ENCODE results near the gene TMEM225B.

Gene TMEM225B

DNA sequence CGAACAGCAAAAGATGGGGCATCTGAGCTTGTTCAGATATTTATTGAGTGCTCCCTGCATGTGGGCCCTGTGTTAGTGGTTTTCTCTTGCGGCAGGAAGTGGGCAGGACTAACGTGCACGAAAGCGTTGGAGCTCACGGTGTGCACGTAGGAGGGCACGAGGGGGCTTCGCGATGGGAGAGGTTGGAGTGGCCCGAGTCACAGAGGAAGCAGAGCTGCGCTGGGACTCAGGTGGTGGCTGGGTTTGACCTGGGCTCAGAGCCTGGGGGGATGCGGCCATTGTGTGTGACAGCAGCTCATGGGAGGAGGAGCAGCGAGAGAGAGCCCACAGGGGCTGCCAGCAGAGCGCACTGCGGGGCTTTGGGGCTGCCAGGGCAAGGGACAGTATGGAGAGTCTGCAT is 26.4 kb downstream of the TMEM225B start:
- Histone ChIP-seq H4K91ac (ENCODE audit: low read depth, low read length) (no peak overlapping the region), H3K14ac (ENCODE audit: low read length) (no peak overlapping the region), H3K23ac (ENCODE audit: low read length) (no peak overlapping the region), H3K4me2 (ENCODE audit: low read length) (no peak overlapping the region), H3K79me1 (ENCODE audit: low read length) (peaks cover 7% of the 10 kb centered on the region), H3K79me2 (ENCODE audit: control insufficient read depth, insufficient read depth, low read length, poor library complexity) (peaks cover 5% of the 10 kb centered on the region), H2AFZ (ENCODE audit: insufficient read depth, low read length, poor library complexity) (no peak overlapping the region), H2BK12ac (ENCODE audit: low read length) (no peak overlapping the region), H3K9ac (ENCODE audit: low read length) (no peak overlapping the region), H3K9me3 (ENCODE audit: insufficient read depth, low read depth, low read length) (peaks cover 5% of the 10 kb centered on the region), H4K12ac (ENCODE audit: low read depth, low read length) (no peak overlapping the region), H3K4me1 (ENCODE audit: control insufficient read depth in 1 of 2, insufficient read depth in 2 of 2, low read length in 2 of 2) (peaks cover 17% of the 10 kb centered on the region in 2 experiments), H3K4me3 (ENCODE audit: low read depth, low read length) (peak overlapping the region; percentile 4), H2BK120ac (ENCODE audit: insufficient read depth, low read length, poor library complexity) (no peak overlapping the region), H2AK5ac (ENCODE audit: low read length) (no peak overlapping the region), H3K18ac (ENCODE audit: low read length) (peak overlapping the region; percentile 10), H4K8ac (ENCODE audit: low read depth, low read length) (no peak overlapping the region), H2BK5ac (ENCODE audit: low read depth, low read length, poor library complexity) (no peak overlapping the region), H3K27ac (ENCODE audit: low read depth, low read length) (no peak overlapping the region), H3K4ac (ENCODE audit: low read depth, low read length) (no peak overlapping the region), H3K36me3 (ENCODE audit: control insufficient read depth in 1 of 2, insufficient read depth in 2 of 2, low read length in 2 of 2) (peaks cover 67 to 82% of the 10 kb centered on the region in 2 experiments), H3K27me3 (ENCODE audit: insufficient read depth, low read length) (no peaks in the 10 kb centered on the region)
- no CpG with 5 or more reads among the region's 16 CpGs for WGBS (ENCODE audit: extremely low coverage, insufficient coverage, insufficient read length)
- DNase-seq: no peak

DNA sequence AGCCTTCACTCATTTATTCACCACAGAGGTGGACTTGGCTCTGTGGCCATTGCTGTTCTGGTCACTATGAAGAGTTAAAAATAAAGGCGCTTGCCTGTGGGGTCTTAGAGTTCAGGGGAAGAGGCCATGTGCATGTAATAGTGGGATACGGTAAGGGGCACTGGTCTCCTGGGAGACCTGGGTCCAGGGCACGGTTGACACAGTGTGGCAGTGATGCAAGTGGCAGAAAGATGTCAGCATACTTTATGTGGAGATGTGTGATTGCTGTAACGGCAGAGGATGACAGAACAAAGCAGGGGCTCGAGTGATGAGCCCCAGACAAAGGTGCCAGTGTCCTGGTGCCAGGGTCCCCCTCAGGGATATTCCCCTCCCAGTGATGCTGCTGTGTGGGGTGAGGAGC is 27.3 kb downstream of the TMEM225B start:
- H3K4ac ChIP-seq (ENCODE audit: low read depth, low read length): no peak overlapping the region
- no peak overlapping the region for H3K14ac ChIP-seq (ENCODE audit: low read length)
- no peak overlapping the region for H3K18ac ChIP-seq (ENCODE audit: low read length)
- no peaks in the 10 kb centered on the region for H3K79me1 ChIP-seq (ENCODE audit: low read length)
- no peak overlapping the region for H3K4me2 ChIP-seq (ENCODE audit: low read length)
- no peak overlapping the region for H4K91ac ChIP-seq (ENCODE audit: low read depth, low read length)
- no peak overlapping the region for H3K9ac ChIP-seq (ENCODE audit: low read length)
- H3K23ac ChIP-seq (ENCODE audit: low read length): no peak overlapping the region
- H3K4me3 ChIP-seq (ENCODE audit: low read depth, low read length): no peak overlapping the region
- no peak overlapping the region for H3K27ac ChIP-seq (ENCODE audit: low read depth, low read length)
- no peaks in the 10 kb centered on the region for H3K27me3 ChIP-seq (ENCODE audit: insufficient read depth, low read length)
- H4K8ac ChIP-seq (ENCODE audit: low read depth, low read length): no peak overlapping the region
- no CpG with 5 or more reads among the region's 5 CpGs for WGBS (ENCODE audit: extremely low coverage, insufficient coverage, insufficient read length)
- H3K36me3 ChIP-seq (ENCODE audit: control insufficient read depth in 1 of 2, insufficient read depth in 2 of 2, low read length in 2 of 2): peaks cover 67 to 82% of the 10 kb centered on the region in 2 experiments
- no peak overlapping the region for H2BK12ac ChIP-seq (ENCODE audit: low read length)
- DNase-seq: no peak
- no peak overlapping the region for H2BK5ac ChIP-seq (ENCODE audit: low read depth, low read length, poor library complexity)
- H3K9me3 ChIP-seq (ENCODE audit: insufficient read depth, low read depth, low read length): peaks cover 6% of the 10 kb centered on the region
- no peak overlapping the region for H2AFZ ChIP-seq (ENCODE audit: insufficient read depth, low read length, poor library complexity)
- no peak overlapping the region for H4K12ac ChIP-seq (ENCODE audit: low read depth, low read length)
- no peaks in the 10 kb centered on the region for H3K79me2 ChIP-seq (ENCODE audit: control insufficient read depth, insufficient read depth, low read length, poor library complexity)
- peaks cover 9% of the 10 kb centered on the region in 2 experiments for H3K4me1 ChIP-seq (ENCODE audit: control insufficient read depth in 1 of 2, insufficient read depth in 2 of 2, low read length in 2 of 2)
- H2AK5ac ChIP-seq (ENCODE audit: low read length): no peak overlapping the region
- no peak overlapping the region for H2BK120ac ChIP-seq (ENCODE audit: insufficient read depth, low read length, poor library complexity)

DNA sequence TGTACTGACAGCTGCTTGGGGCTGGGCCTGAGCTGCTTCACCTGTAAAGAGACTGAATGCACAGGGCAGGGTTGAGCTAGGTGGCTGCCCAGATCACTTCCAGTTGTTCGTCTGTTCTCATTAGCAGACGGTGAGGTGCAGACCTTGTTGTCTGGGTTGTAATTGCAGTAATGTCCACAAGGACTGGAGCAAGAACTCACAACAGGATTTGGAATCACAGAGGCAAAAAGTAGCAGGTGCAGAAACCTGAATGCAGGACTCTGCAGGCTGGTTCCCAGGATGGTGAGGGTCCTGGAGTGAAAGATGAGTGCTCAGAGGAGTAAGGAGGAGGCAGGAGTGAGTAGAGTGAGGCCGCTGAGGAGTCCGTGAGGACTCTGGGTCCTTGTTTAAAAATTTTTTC is 27.9 kb downstream of the TMEM225B start:
- H3K27ac ChIP-seq (ENCODE audit: low read depth, low read length): no peak overlapping the region
- peaks cover 8% of the 10 kb centered on the region in 2 experiments for H3K4me1 ChIP-seq (ENCODE audit: control insufficient read depth in 1 of 2, insufficient read depth in 2 of 2, low read length in 2 of 2)
- no peak overlapping the region for H2AK5ac ChIP-seq (ENCODE audit: low read length)
- no peaks in the 10 kb centered on the region for H3K79me2 ChIP-seq (ENCODE audit: control insufficient read depth, insufficient read depth, low read length, poor library complexity)
- H2BK120ac ChIP-seq (ENCODE audit: insufficient read depth, low read length, poor library complexity): no peak overlapping the region
- H3K18ac ChIP-seq (ENCODE audit: low read length): no peak overlapping the region
- H4K91ac ChIP-seq (ENCODE audit: low read depth, low read length): no peak overlapping the region
- H4K8ac ChIP-seq (ENCODE audit: low read depth, low read length): no peak overlapping the region
- no peak overlapping the region for H3K4me2 ChIP-seq (ENCODE audit: low read length)
- H3K14ac ChIP-seq (ENCODE audit: low read length): no peak overlapping the region
- no peaks in the 10 kb centered on the region for H3K79me1 ChIP-seq (ENCODE audit: low read length)
- H2BK5ac ChIP-seq (ENCODE audit: low read depth, low read length, poor library complexity): no peak overlapping the region
- no peaks in the 10 kb centered on the region for H3K27me3 ChIP-seq (ENCODE audit: insufficient read depth, low read length)
- no peak overlapping the region for H2AFZ ChIP-seq (ENCODE audit: insufficient read depth, low read length, poor library complexity)
- peaks cover 67 to 80% of the 10 kb centered on the region in 2 experiments for H3K36me3 ChIP-seq (ENCODE audit: control insufficient read depth in 1 of 2, insufficient read depth in 2 of 2, low read length in 2 of 2)
- peaks cover 7% of the 10 kb centered on the region for H3K9me3 ChIP-seq (ENCODE audit: insufficient read depth, low read depth, low read length)
- H3K9ac ChIP-seq (ENCODE audit: low read length): no peak overlapping the region
- no peak overlapping the region for H3K23ac ChIP-seq (ENCODE audit: low read length)
- H3K4ac ChIP-seq (ENCODE audit: low read depth, low read length): no peak overlapping the region
- no peak overlapping the region for H2BK12ac ChIP-seq (ENCODE audit: low read length)
- H4K12ac ChIP-seq (ENCODE audit: low read depth, low read length): no peak overlapping the region
- DNase-seq: no peak
- H3K4me3 ChIP-seq (ENCODE audit: low read depth, low read length): no peak overlapping the region
- no CpG with 5 or more reads among the region's 4 CpGs for WGBS (ENCODE audit: extremely low coverage, insufficient coverage, insufficient read length)

DNA sequence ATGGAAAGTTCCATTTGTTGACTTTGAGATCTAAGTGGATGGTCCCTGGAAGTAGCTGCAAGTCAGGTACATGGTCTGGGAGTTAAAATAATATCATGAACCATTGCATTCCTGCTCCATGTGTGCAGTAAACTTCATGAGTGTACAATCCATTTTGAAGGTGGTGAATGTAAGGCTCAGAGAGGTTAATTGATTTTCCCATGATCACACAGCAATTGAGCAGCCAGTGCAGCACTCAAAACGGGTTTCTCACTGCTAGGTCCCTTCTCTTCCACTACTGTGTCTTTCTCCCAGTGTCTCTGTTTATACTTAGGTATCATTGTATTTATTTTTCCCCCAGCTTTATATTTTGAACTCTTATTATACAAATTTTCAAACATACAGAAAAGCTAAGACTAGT is 28.6 kb downstream of the TMEM225B start:
- Histone ChIP-seq H3K27me3 (ENCODE audit: insufficient read depth, low read length) (no peaks in the 10 kb centered on the region), H2BK12ac (ENCODE audit: low read length) (no peak overlapping the region), H3K9ac (ENCODE audit: low read length) (no peak overlapping the region), H4K91ac (ENCODE audit: low read depth, low read length) (no peak overlapping the region), H3K4ac (ENCODE audit: low read depth, low read length) (no peak overlapping the region), H3K9me3 (ENCODE audit: insufficient read depth, low read depth, low read length) (peaks cover 7% of the 10 kb centered on the region), H3K23ac (ENCODE audit: low read length) (no peak overlapping the region), H3K4me3 (ENCODE audit: low read depth, low read length) (no peak overlapping the region), H3K27ac (ENCODE audit: low read depth, low read length) (no peak overlapping the region), H2AK5ac (ENCODE audit: low read length) (no peak overlapping the region), H2AFZ (ENCODE audit: insufficient read depth, low read length, poor library complexity) (no peak overlapping the region), H4K12ac (ENCODE audit: low read depth, low read length) (no peak overlapping the region), H3K14ac (ENCODE audit: low read length) (no peak overlapping the region), H3K79me2 (ENCODE audit: control insufficient read depth, insufficient read depth, low read length, poor library complexity) (no peaks in the 10 kb centered on the region), H2BK5ac (ENCODE audit: low read depth, low read length, poor library complexity) (no peak overlapping the region), H3K79me1 (ENCODE audit: low read length) (no peaks in the 10 kb centered on the region), H4K8ac (ENCODE audit: low read depth, low read length) (no peak overlapping the region), H3K4me2 (ENCODE audit: low read length) (no peak overlapping the region), H3K36me3 (ENCODE audit: control insufficient read depth in 1 of 2, insufficient read depth in 2 of 2, low read length in 2 of 2) (peaks cover 64 to 79% of the 10 kb centered on the region in 2 experiments), H2BK120ac (ENCODE audit: insufficient read depth, low read length, poor library complexity) (no peak overlapping the region), H3K18ac (ENCODE audit: low read length) (no peak overlapping the region), H3K4me1 (ENCODE audit: control insufficient read depth in 1 of 2, insufficient read depth in 2 of 2, low read length in 2 of 2) (peaks cover 3 to 4% of the 10 kb centered on the region in 2 experiments)
- DNase-seq: no peak
- WGBS (ENCODE audit: extremely low coverage, insufficient coverage, insufficient read length): no CpG with 5 or more reads among the region's 1 CpG
